ENCODE results near the gene CUTC.
"Not testable (repeated sequence)": the region's sequence is repeated elsewhere in the genome, so short reads cannot be mapped to it uniquely, and the experiment has no call there.

The CUTC gene

DNA sequence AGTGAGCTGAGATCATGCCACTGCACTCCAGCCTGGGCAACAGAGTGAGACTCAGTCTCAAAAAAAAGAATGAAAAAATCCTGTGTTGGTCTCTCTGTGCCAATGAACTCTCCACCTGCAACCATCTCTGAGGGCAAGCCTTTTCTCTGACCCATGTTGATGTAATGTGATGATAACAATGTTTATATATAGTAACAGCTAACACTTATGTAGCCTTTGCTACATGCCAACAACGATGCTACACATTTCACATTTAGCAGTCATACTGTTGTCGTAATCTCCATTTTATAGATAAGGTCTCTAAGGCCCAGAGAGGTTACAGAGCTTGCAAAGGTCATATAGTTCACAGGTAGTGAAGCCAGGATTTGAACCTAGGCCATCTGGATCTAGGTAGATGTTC lies 11.6 kb upstream of the CUTC start:
- no peak for DNase-seq (ENCODE audit: low spot score)
- TF ChIP-seq, protein P1, sequence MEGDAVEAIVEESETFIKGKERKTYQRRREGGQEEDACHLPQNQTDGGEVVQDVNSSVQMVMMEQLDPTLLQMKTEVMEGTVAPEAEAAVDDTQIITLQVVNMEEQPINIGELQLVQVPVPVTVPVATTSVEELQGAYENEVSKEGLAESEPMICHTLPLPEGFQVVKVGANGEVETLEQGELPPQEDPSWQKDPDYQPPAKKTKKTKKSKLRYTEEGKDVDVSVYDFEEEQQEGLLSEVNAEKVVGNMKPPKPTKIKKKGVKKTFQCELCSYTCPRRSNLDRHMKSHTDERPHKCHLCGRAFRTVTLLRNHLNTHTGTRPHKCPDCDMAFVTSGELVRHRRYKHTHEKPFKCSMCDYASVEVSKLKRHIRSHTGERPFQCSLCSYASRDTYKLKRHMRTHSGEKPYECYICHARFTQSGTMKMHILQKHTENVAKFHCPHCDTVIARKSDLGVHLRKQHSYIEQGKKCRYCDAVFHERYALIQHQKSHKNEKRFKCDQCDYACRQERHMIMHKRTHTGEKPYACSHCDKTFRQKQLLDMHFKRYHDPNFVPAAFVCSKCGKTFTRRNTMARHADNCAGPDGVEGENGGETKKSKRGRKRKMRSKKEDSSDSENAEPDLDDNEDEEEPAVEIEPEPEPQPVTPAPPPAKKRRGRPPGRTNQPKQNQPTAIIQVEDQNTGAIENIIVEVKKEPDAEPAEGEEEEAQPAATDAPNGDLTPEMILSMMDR (IDR thresholded peaks at IDR 0.05): no peak
- no peak overlapping the region for H3K4me3 ChIP-seq
- no peak overlapping the region for H3K27ac ChIP-seq

DNA sequence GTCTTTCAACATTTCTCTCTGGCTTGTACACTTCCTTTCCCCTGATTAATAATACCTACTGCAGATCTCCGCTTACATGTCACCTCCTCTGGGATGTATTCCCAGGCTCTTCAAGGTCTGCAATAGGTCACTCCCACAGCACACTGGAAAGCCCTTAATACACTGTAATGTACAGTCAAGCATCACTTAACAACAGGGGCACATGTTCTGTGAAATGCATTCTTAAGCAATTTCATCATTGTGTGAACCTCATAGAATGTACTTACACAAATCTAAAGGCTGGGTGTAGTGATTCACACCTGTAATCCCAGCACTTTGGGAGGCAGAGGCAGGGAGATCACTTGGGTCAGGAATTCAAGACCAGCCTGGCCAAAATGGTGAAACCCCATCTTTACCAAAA lies 2.0 kb upstream of the CUTC start:
- H3K4me3 ChIP-seq: no peak overlapping the region
- no peak overlapping the region for H3K27ac ChIP-seq
- DNase-seq (ENCODE audit: low spot score): no peak
- TF ChIP-seq, protein P1 (IDR thresholded peaks at IDR 0.05): no peak

DNA sequence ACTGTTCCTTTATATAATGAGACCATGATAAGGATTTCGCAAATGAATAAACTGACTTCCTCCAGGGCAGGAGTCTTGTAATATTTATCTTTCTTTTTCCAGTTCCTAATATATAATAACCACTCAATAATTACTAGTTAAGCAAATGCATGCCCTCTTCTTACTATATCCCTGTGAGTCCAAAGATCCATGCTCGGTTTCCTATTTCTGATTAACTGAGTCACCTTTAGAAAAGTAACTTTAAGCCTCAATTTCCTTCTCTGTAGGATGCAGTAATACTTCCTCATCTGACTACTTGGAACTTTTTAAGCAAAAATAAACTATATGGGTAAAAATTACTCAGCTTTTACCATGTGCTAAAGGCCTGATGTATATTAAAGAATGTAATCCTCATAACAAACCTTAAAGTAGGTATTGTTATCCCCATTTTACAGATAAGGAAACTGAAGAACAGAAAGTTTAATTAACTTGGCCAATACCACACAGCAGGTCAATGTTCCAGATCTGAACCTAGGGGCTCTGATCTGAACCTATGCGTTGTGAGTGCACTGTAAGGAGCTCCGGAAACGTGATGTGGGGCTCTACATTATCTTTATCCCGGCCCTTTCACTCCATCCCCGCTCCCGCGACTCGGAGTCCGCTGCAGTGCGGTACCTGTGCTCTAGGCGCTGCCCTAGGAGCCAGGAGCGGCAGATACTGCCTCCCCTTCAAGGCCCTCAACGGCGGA lies 565 bp upstream of the CUTC start:
- Histone ChIP-seq H3K4me3 (peak overlapping the region; percentile 97), H3K27ac (peak overlapping the region; percentile 84 to 88)
- TF ChIP-seq, protein P1 (IDR thresholded peaks at IDR 0.05): no peak
- no peak for DNase-seq (ENCODE audit: low spot score)

DNA sequence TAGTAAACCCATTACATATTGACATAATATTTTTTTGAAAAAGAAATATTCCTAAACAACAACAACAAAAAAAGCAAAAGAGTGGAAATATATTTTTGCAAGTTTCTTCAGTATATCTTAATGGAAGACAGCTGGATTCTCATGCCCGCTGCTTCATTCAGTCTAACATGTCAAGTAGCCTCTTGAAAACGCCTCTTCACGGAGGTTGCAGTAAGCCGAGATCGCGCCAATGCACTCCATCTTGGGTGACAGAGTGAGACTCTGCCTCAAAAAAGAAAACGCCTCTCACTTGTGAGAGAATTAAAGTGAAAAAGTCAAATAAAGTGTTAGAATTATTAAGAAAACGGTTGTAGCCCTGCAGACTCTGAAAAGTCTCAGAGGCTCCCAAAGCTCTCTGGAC lies 1.3 kb downstream of the CUTC start:
- DNase-seq (ENCODE audit: low spot score): no peak
- TF ChIP-seq, protein P1 (IDR thresholded peaks at IDR 0.05): no peak
- Histone ChIP-seq H3K27ac (no peak overlapping the region), H3K4me3 (peak overlapping the region; percentile 97)

DNA sequence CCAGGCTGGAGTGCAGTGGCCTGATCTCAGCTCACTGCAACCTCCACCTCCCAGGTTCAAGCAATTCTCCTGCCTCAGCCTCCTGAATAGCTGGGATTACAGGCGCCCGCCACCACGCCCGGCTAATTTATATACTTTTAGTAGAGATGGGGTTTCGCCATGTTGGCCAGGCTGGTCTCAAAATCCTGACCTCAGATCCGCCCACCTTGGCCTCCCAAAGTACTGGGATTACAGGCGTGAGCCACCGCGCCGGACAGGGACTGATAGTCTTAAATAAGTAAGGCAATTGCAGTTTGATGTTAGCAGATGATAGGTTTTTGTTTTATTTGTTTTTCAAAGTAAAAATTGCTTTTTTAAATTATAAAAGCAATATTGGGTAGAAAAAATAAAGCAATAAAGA lies 2.1 kb downstream of the CUTC start:
- not testable (repeated sequence) for DNase-seq (ENCODE audit: low spot score); H3K4me3 ChIP-seq; H3K27ac ChIP-seq

DNA sequence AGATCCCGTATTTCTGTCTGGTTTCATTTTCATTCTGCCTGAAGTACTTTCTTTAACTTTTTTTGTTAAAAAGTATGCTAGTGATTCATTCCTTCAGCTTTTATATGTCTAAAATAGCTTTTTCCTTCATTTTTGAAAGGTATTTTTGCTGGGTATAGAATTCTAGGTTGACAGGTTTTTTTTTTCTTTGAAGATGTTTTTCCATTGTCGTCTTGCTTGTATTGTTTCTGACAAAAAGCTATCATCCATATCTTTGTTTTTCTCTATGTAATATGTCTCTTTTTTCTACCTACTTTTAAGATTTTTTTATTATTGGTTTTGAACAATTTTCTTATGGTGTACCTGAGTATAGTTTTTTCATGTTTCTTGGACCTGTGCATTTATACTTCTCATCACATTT lies 8.2 kb downstream of the CUTC start:
- H3K27ac ChIP-seq: no peak overlapping the region
- TF ChIP-seq, protein P1 (IDR thresholded peaks at IDR 0.05): no peak

DNA sequence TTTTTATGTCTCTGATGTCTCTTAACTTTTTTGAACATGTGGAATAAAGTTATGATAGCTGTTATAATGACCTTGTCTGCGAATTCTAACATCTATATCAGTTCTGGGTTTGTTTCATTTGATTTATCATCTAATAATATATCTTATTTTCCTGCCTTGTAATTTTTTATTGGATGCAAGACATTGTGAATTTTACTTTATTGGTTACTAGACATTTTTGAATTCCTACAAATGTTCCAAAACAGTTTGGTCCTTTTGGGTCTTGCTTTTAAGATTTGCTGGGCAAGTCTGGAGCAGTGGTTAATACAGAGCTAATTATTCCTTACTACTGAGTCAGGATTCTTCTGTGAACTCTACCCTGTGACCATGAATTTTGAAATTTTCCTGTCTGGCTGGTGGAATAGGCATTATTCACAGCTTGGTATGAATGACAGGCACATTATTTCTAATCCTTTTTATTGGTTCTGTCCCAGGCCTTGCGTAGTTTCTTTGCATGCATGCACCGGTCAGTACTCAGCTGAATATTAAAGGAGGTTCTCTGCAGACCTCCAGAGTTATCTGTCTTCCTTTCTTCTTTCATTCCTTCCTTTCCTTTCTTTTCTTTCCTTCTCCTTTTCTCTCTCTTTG lies 9.0 kb downstream of the CUTC start:
- Histone ChIP-seq H3K27ac (no peak overlapping the region), H3K4me3 (no peak overlapping the region)
- DNase-seq (ENCODE audit: low spot score): no peak
- TF ChIP-seq, protein P1 (IDR thresholded peaks at IDR 0.05): no peak

More for the DNA sequence above, 8.2 kb downstream of the CUTC start:
- no peak overlapping the region for H3K4me3 ChIP-seq
- no peak for DNase-seq (ENCODE audit: low spot score)
